GM19238 (cell line): Measurements from ENCODE around the gene EIF4A3.
"Not testable (repeated sequence)": the region's sequence is repeated elsewhere in the genome, so short reads cannot be mapped to it uniquely, and the experiment has no call there.

Source experiments
- DNase-seq: peaks from one replicate; pipeline ENCODE4 v3.0.0; 2011; ENCODE audit warnings: low spot score; ENCODE audit not compliant: insufficient read length

Gene EIF4A3

GRCh38 chr17:80173126-80173525 lies 26.2 kb upstream of the EIF4A3 start:
- no peak for DNase-seq

- DNase-seq: no peak
These were observed 24.8 kb upstream of the EIF4A3 start for GRCh38 chr17:80171681-80172080.

GRCh38 chr17:80169784-80170500 lies 23.0 kb upstream of the EIF4A3 start, which contains the start of gene CARD14:
Gene CARD14 (plus strand): TSS chr17:80170030. CDS start chr17:80181439, 11,409 bp downstream.
- no peak for DNase-seq

GRCh38 chr17:80169107-80169506 lies 22.2 kb upstream of the EIF4A3 start:
- DNase-seq: no peak

- DNase-seq: no peak
These were observed 21.4 kb upstream of the EIF4A3 start for GRCh38 chr17:80168371-80168770.

- DNase-seq: no peak
These were observed 19.5 kb upstream of the EIF4A3 start for GRCh38 chr17:80166446-80166845.

GRCh38 chr17:80164185-80164584 lies 17.3 kb upstream of the EIF4A3 start:
- DNase-seq: no peak

GRCh38 chr17:80163336-80163735 lies 16.4 kb upstream of the EIF4A3 start:
- no peak for DNase-seq

GRCh38 chr17:80160536-80160935 lies 13.6 kb upstream of the EIF4A3 start:
- DNase-seq: no peak

GRCh38 chr17:80158846-80159245 lies 11.9 kb upstream of the EIF4A3 start:
- no peak for DNase-seq

GRCh38 chr17:80155600-80155999 lies 8.7 kb upstream of the EIF4A3 start:
- not testable (repeated sequence) for DNase-seq

GRCh38 chr17:80154166-80154565 lies 7.2 kb upstream of the EIF4A3 start:
- no peak for DNase-seq

GRCh38 chr17:80153004-80153403 lies 6.1 kb upstream of the EIF4A3 start:
- DNase-seq: no peak

- no peak for DNase-seq
These were observed 5.3 kb upstream of the EIF4A3 start for GRCh38 chr17:80152081-80152702.

- no peak for DNase-seq
These were observed 4.4 kb upstream of the EIF4A3 start for GRCh38 chr17:80151333-80151732.

GRCh38 chr17:80146121-80147034 lies 550 bp downstream of the EIF4A3 start:
- DNase-seq: no peak

GRCh38 chr17:80145076-80146075 lies 1.6 kb downstream of the EIF4A3 start:
- DNase-seq: no peak

- no peak for DNase-seq
These were observed 4.0 kb downstream of the EIF4A3 start for GRCh38 chr17:80142929-80143328.

- DNase-seq: no peak
These were observed 5.3 kb downstream of the EIF4A3 start for GRCh38 chr17:80141463-80142165.

GRCh38 chr17:80138856-80139426 lies 8.0 kb downstream of the EIF4A3 start:
- no peak for DNase-seq
